Adrenal gland (tissue), 5 donors: ENCODE measurements around the gene LPCAT4.

ENCODE experiments used
- CTCF ChIP-seq, 6 experiments: fragments of 450-650 bp in 4 of 6; fragments of 200-600 bp in 2 of 6; sonication (generic) in 1 of 6; IDR thresholded peaks; 1 replicate in 5 of 6; 2 replicates in 1 of 6; pipeline versions ENCODE4 v1.5.1 to v1.8.0; 2016 to 2021; ENCODE audit warnings: antibody characterized with exemption in 6 of 6, mild to moderate bottlenecking in 2 of 6, moderate library complexity in 1 of 6
- POLR2A ChIP-seq, 2 donors: fragments of 450-650 bp; IDR thresholded peaks; one replicate each; pipeline ENCODE4 v1.6.1; 2017; ENCODE audit warnings: antibody characterized with exemption in 2 of 2, mild to moderate bottlenecking in 2 of 2, moderate library complexity in 1 of 2
- donor health status: DM: no; HTN: no; CAD: no.

GRCh38 chr15:34341381-34342212 lies 25.4 kb downstream of the LPCAT4 start:
- TF ChIP-seq CTCF (IDR thresholded peaks at IDR 0.05) (no peak), POLR2A (IDR thresholded peaks at IDR 0.05) (no peak)
